ENCODE measurements around the gene UBE4B.
"Not testable (repeated sequence)": the region's sequence is repeated elsewhere in the genome, so short reads cannot be mapped to it uniquely, and the experiment has no call there.

Gene UBE4B

GRCh38 chr1:10045480-10046355 lies 13.0 kb downstream of the UBE4B start:
- no peak for DNase-seq

GRCh38 chr1:10046356-10047085 lies 13.8 kb downstream of the UBE4B start:
- DNase-seq: no peak

- no peak for DNase-seq
Observed at GRCh38 chr1:10048601-10049000, 15.8 kb downstream of the UBE4B start.

- DNase-seq: no peak
Observed at GRCh38 chr1:10050611-10051010, 17.9 kb downstream of the UBE4B start.

- no peak for DNase-seq
Observed at GRCh38 chr1:10051656-10052055, 18.9 kb downstream of the UBE4B start.

- no peak for DNase-seq
Observed at GRCh38 chr1:10052347-10052746, 19.6 kb downstream of the UBE4B start.

- DNase-seq: no peak
Observed at GRCh38 chr1:10054465-10054864, 21.7 kb downstream of the UBE4B start.

- DNase-seq: no peak
Observed at GRCh38 chr1:10056599-10056987, 23.8 kb downstream of the UBE4B start.

- no peak for DNase-seq
Observed at GRCh38 chr1:10057343-10057742, 24.6 kb downstream of the UBE4B start.

- DNase-seq: no peak
Observed at GRCh38 chr1:10057796-10058195, 25.0 kb downstream of the UBE4B start.

- peak; percentile 5 to 7 for DNase-seq
Observed at GRCh38 chr1:10059342-10059718, 26.6 kb downstream of the UBE4B start.

- DNase-seq: no peak
Observed at GRCh38 chr1:10060311-10061100, 27.7 kb downstream of the UBE4B start.

GRCh38 chr1:10061276-10061675 lies 28.5 kb downstream of the UBE4B start:
- no peak for DNase-seq

GRCh38 chr1:10063878-10064277 lies 31.1 kb downstream of the UBE4B start:
- DNase-seq: no peak

GRCh38 chr1:10064416-10065343 lies 31.9 kb downstream of the UBE4B start:
- DNase-seq: no peak

- DNase-seq: no peak
Observed at GRCh38 chr1:10065344-10065685, 32.6 kb downstream of the UBE4B start.

- DNase-seq: no peak
Observed at GRCh38 chr1:10065760-10066159, 33.0 kb downstream of the UBE4B start.

- no peak for DNase-seq
Observed at GRCh38 chr1:10068605-10069294, 36.0 kb downstream of the UBE4B start.

- DNase-seq: no peak
Observed at GRCh38 chr1:10070206-10070605, 37.4 kb downstream of the UBE4B start.

GRCh38 chr1:10071640-10072039 lies 38.9 kb downstream of the UBE4B start:
- DNase-seq: no peak

- DNase-seq: not testable (repeated sequence)
Observed at GRCh38 chr1:10073371-10073770, 40.6 kb downstream of the UBE4B start.
